DMS79 (cell line): ENCODE measurements around the gene GNS.
"Not testable (repeated sequence)": the region's sequence is repeated elsewhere in the genome, so short reads cannot be mapped to it uniquely, and the experiment has no call there.

Experiments used
- DNase-seq: peaks from one replicate; lab custom pipeline; 2025; lab: John Stamatoyannopoulos, UW

Gene GNS

GRCh38 chr12:64695550-64695949 lies 63.7 kb downstream of the GNS start:
- no peak for DNase-seq

- no peak for DNase-seq
These were observed 64.8 kb downstream of the GNS start for GRCh38 chr12:64694130-64695040.

GRCh38 chr12:64691795-64692583 lies 67.2 kb downstream of the GNS start:
- peak; percentile 57 for DNase-seq

GRCh38 chr12:64691227-64691794 lies 67.9 kb downstream of the GNS start:
- DNase-seq, result no peak

GRCh38 chr12:64690236-64690635 lies 69.0 kb downstream of the GNS start:
- DNase-seq, result not testable (repeated sequence)

GRCh38 chr12:64688715-64689114 lies 70.5 kb downstream of the GNS start:
- DNase-seq, result no peak

- no peak for DNase-seq
These were observed 71.0 kb downstream of the GNS start for GRCh38 chr12:64688219-64688618.

GRCh38 chr12:64687816-64688215 lies 71.4 kb downstream of the GNS start:
- DNase-seq, result no peak

- no peak for DNase-seq
These were observed 73.6 kb downstream of the GNS start for GRCh38 chr12:64685605-64686004.

GRCh38 chr12:64685050-64685449 lies 74.2 kb downstream of the GNS start:
- no peak for DNase-seq

- no peak for DNase-seq
These were observed 75.2 kb downstream of the GNS start for GRCh38 chr12:64683816-64684543.

GRCh38 chr12:64682572-64683277 lies 76.5 kb downstream of the GNS start:
- no peak for DNase-seq

- no peak for DNase-seq
These were observed 77.8 kb downstream of the GNS start for GRCh38 chr12:64681200-64682052.

- no peak for DNase-seq
These were observed 79.0 kb downstream of the GNS start for GRCh38 chr12:64680235-64680634.

GRCh38 chr12:64679487-64680001 lies 79.7 kb downstream of the GNS start:
- DNase-seq, result no peak

GRCh38 chr12:64678835-64679234 lies 80.4 kb downstream of the GNS start:
- DNase-seq, result no peak

GRCh38 chr12:64678248-64678647 lies 81.0 kb downstream of the GNS start:
- DNase-seq, result no peak

GRCh38 chr12:64675795-64676194 lies 83.4 kb downstream of the GNS start:
- no peak for DNase-seq

- DNase-seq, result no peak
These were observed 84.8 kb downstream of the GNS start for GRCh38 chr12:64674367-64674922.
